Esophagus squamous epithelium (tissue), 4 donors: ENCODE measurements around the gene CCDC40.

Experiments used
- CTCF ChIP-seq, 6 experiments: fragments of 450-650 bp in 4 of 6; fragments of 200-600 bp in 2 of 6; sonication (generic) in 2 of 6; IDR thresholded peaks; one replicate each; pipeline ENCODE4 v1.5.1; 2016 to 2019; ENCODE audit warnings: antibody characterized with exemption in 6 of 6, mild to moderate bottlenecking in 4 of 6, moderate library complexity in 4 of 6
- POLR2A ChIP-seq, 4 donors: fragments of 450-650 bp; IDR thresholded peaks; one replicate each; pipeline ENCODE4 v1.6.1; 2017; ENCODE audit warnings: antibody characterized with exemption in 4 of 4, mild to moderate bottlenecking in 4 of 4, moderate library complexity in 3 of 4

- TF ChIP-seq CTCF (IDR thresholded peaks at IDR 0.05) (no peak), POLR2A (IDR thresholded peaks at IDR 0.05) (no peak)
Observed at GRCh38 chr17:80104321-80104955, 68.0 kb downstream of the CCDC40 start.
